GM19324 (cell line): ENCODE results near the gene PDILT.
"Not testable (repeated sequence)": the region's sequence is repeated elsewhere in the genome, so short reads cannot be mapped to it uniquely, and the experiment has no call there.

ENCODE experiments used
- ATAC-seq: cut with Tn5 transposase; IDR thresholded peaks from one replicate; pipeline ENCODE4 v1.9.1; 2021; ENCODE audit warnings: mild to moderate bottlenecking, moderate library complexity; ENCODE audit not compliant: unreplicated experiment, low FRiP score

Gene PDILT

GRCh38 chr16:20326321-20326720 is 78.2 kb downstream of the PDILT start:
- no peak for ATAC-seq

- no peak for ATAC-seq
These were observed 79.5 kb downstream of the PDILT start for GRCh38 chr16:20325005-20325404.

- ATAC-seq = no peak
These were observed 80.9 kb downstream of the PDILT start for GRCh38 chr16:20323591-20324117.

GRCh38 chr16:20322696-20323095 is 81.8 kb downstream of the PDILT start:
- no peak for ATAC-seq

GRCh38 chr16:20321671-20322070 is 82.9 kb downstream of the PDILT start:
- ATAC-seq = no peak

GRCh38 chr16:20321051-20321450 is 83.5 kb downstream of the PDILT start:
- ATAC-seq = not testable (repeated sequence)

GRCh38 chr16:20320592-20320991 is 83.9 kb downstream of the PDILT start:
- no peak for ATAC-seq

GRCh38 chr16:20320178-20320577 is 84.4 kb downstream of the PDILT start:
- ATAC-seq = no peak

GRCh38 chr16:20319406-20319805 is 85.1 kb downstream of the PDILT start:
- ATAC-seq = no peak

GRCh38 chr16:20318437-20318836 is 86.1 kb downstream of the PDILT start:
- ATAC-seq = no peak

- ATAC-seq = no peak
These were observed 86.5 kb downstream of the PDILT start for GRCh38 chr16:20318006-20318405.

GRCh38 chr16:20317117-20317516 is 87.4 kb downstream of the PDILT start:
- ATAC-seq = no peak

- no peak for ATAC-seq
These were observed 87.8 kb downstream of the PDILT start for GRCh38 chr16:20316715-20317114.

- ATAC-seq = no peak
These were observed 88.8 kb downstream of the PDILT start for GRCh38 chr16:20315764-20316163.

- no peak for ATAC-seq
These were observed 90.0 kb downstream of the PDILT start for GRCh38 chr16:20314575-20314974.

- no peak for ATAC-seq
These were observed 90.8 kb downstream of the PDILT start for GRCh38 chr16:20313741-20314140.

GRCh38 chr16:20312536-20313095 is 91.9 kb downstream of the PDILT start:
- not testable (repeated sequence) for ATAC-seq

- no peak for ATAC-seq
These were observed 93.0 kb downstream of the PDILT start for GRCh38 chr16:20311548-20311947.

- ATAC-seq = no peak
These were observed 93.8 kb downstream of the PDILT start for GRCh38 chr16:20310421-20311395.

- no peak for ATAC-seq
These were observed 94.8 kb downstream of the PDILT start for GRCh38 chr16:20309786-20310185.
